HG03469 (cell line): Measurements from ENCODE around the gene LAGE3.

Source experiments
- ATAC-seq: cut with Tn5 transposase; IDR thresholded peaks from one replicate; pipeline ENCODE4 v1.9.1; 2021; ENCODE audit warnings: mild to moderate bottlenecking, moderate library complexity, moderate number of reproducible peaks; ENCODE audit not compliant: unreplicated experiment

Gene LAGE3

GRCh38 chrX:154481195-154481594 is 2.1 kb upstream of the LAGE3 start:
- no peak for ATAC-seq

GRCh38 chrX:154477891-154478477 is 1.1 kb downstream of the LAGE3 start:
- ATAC-seq: no peak

DNA sequence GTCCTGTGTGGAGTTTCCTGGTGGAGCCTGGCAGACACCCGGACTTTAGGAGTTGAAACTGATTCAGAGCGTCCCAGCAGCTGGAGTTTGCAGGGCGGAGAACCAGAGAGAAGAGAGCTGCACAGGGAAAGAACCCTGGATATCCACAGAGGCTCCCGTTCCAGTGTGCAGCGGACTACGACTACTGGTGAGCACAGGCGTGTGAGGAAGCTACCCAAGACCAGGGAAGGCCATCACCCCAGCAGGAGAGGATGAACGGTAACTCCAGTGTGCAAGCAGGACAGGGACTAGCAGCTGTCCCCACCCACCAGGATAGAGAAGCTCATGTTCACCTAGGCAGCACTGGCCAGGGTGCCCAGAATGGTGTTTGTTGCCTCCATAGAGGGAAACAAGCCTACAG is 2.3 kb downstream of the LAGE3 start:
- no peak for ATAC-seq

GRCh38 chrX:154473683-154474082 is 5.4 kb downstream of the LAGE3 start:
- ATAC-seq: no peak

GRCh38 chrX:154472685-154473632 is 6.1 kb downstream of the LAGE3 start:
- ATAC-seq: no peak

GRCh38 chrX:154471839-154472684 is 7.0 kb downstream of the LAGE3 start:
- ATAC-seq: no peak

DNA sequence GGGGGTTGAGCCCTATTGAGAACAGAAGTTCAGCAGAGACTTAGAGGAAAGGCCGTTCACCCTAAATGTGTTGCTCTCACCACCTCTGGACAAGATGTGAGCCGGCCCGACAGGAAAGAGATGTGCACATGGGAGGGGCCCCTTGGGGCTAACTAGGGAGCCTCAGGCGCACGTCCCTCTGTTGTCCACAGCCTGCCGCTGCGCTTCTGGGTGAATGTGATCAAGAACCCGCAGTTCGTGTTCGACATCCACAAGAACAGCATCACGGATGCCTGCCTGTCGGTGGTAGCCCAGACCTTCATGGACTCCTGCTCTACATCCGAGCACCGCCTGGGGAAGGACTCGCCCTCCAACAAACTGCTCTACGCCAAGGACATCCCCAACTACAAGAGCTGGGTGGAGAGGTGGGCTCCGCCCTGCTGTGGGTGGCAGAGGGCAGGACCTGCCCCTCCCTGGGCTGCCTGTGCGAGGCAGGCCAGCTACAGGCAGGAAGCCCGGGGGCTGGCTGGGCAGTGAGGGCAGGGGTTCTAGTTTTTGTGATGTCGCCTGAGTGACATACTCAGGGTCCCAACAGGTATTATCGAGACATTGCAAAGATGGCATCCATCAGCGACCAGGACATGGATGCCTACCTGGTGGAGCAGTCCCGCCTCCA is 8.0 kb downstream of the LAGE3 start:
- no peak for ATAC-seq

- no peak for ATAC-seq
Observed at GRCh38 chrX:154470434-154470833, 8.6 kb downstream of the LAGE3 start.

GRCh38 chrX:154469880-154470279 is 9.2 kb downstream of the LAGE3 start:
- ATAC-seq: no peak

DNA sequence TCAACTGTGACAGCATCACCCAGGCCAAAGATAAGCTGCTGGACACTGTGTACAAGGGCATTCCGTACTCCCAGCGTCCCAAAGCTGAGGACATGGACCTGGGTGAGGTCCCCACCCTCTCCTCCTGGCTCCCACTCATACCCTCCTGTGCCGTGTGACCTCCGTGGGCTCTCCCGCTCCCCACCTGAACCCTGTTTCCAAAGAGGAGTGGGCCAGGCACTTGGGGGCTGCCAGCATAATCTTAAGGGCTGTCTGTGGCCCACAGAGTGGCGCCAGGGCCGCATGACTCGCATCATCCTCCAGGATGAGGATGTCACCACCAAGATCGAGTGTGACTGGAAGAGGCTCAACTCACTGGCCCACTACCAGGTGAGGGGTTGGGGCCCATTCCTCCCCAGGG is 10.0 kb downstream of the LAGE3 start:
- no peak for ATAC-seq

GRCh38 chrX:154468217-154468616 is 10.9 kb downstream of the LAGE3 start:
- ATAC-seq: no peak

DNA sequence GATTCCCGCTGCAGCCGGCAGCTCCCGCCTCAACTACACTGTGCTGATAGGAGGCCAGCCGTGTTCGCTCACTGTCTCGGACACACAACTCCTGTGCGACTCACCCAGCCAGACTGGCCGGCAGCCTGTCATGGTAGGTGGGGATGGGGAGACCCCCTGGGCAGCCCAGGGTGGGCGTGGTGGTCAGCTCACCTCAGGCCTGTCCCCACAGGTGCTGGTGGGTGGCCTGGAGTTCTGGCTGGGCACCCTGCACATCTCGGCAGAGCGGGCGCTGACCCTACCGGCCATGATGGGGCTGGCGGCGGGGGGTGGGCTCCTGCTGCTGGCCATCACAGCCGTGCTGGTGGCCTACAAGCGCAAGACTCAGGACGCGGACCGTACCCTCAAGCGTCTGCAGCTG is 11.5 kb downstream of the LAGE3 start:
- ATAC-seq: no peak

DNA sequence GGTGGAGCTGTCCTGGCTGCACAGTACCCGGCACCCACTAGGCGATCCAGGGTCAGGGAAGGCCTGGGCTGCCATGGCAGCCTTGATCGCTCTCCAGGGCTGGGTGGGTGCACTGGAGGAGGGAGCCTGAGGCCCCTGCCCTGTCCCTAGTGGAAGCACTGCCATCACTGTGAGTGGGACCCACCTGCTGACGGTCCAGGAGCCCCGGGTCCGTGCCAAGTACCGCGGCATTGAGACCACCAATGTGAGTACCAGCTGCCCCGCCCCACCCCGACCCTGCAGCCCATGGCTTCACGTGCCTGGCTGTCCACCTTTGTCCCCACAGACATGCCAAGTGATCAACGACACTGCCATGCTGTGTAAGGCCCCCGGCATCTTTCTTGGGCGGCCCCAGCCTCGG is 12.2 kb downstream of the LAGE3 start:
- ATAC-seq: no peak

GRCh38 chrX:154466036-154466435 is 13.0 kb downstream of the LAGE3 start:
- ATAC-seq: no peak

DNA sequence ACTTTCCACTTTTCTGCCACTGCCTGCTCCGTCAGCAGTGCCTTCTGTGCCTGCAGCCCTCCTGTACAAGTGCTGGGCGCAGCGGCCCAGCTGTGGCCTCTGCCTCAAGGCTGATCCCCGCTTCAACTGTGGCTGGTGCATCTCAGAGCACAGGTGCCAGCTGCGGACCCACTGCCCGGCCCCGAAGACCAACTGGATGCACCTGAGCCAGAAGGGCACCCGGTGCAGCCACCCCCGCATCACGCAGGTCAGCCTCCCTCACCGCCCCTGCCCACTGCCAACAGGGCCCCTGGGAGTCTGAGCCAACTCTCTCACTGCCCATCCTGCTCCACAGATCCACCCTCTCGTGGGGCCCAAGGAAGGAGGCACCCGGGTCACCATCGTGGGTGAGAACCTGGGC is 13.5 kb downstream of the LAGE3 start:
- no peak for ATAC-seq

- no peak for ATAC-seq
Observed at GRCh38 chrX:154464806-154465365, 14.2 kb downstream of the LAGE3 start.

- ATAC-seq: no peak
Observed at GRCh38 chrX:154463611-154464220, 15.4 kb downstream of the LAGE3 start.

DNA sequence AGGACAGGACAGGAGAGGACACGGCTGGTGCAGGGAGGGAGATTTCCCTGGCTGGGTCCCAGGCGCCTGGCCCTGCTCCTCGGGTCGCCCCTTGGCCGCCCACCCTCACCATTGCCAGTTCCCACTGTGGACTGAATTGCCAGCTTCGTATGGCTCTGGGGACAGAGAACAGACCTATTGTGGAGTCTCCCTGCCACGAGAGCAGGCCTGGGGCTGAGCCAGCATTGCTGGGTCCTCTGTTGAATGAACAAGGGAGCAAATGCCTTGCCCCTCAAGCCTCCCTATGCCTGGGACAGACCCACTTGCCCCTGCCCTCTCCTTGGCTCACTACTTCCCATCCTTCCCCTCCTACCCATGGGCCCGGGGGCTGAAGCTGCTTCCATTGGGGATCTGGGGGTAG is 16.7 kb downstream of the LAGE3 start:
- ATAC-seq: no peak

- ATAC-seq: no peak
Observed at GRCh38 chrX:154460326-154460725, 18.8 kb downstream of the LAGE3 start.

GRCh38 chrX:154459832-154460231 is 19.2 kb downstream of the LAGE3 start:
- ATAC-seq: no peak
